Calu3 (cell line): ENCODE results near the gene GAA. TPM values are rescaled to one million over a fixed set of nuclear protein-coding genes. Genes with fewer than 3 reads are reported as not detected.

Experiments
- BruUV-seq: library from RNA; stranded (reverse); fragments of 400-500 nt; replicated peaks from 2 replicates; lab custom pipeline; 2021; lab: Mats Ljungman, UMichigan
- CTCF ChIA-PET: fragments of 300-600 bp; sonication (Branson Sonifier 250); formaldehyde crosslinking; loops from one replicate; lab custom pipeline; 2022; ENCODE audit warnings: antibody characterized with exemption; lab: Charles Lee
- DNase-seq: peaks from one replicate; pipeline ENCODE4 v3.0.0; 2022
- H3K27ac Mint-ChIP-seq: one replicate; pipeline ENCODE4 v1.8.0; 2022; ENCODE audit warnings: mixed read lengths; ENCODE audit not compliant: unreplicated experiment
- H3K27me3 Mint-ChIP-seq: one replicate; pipeline ENCODE4 v1.8.0; 2022; ENCODE audit warnings: mixed read lengths; ENCODE audit not compliant: unreplicated experiment
- H3K36me3 Mint-ChIP-seq: one replicate; pipeline ENCODE4 v1.8.0; 2022; ENCODE audit warnings: mild to moderate bottlenecking, moderate library complexity, mixed read lengths; ENCODE audit not compliant: insufficient read depth, unreplicated experiment
- H3K4me1 Mint-ChIP-seq: one replicate; pipeline ENCODE4 v1.8.0; 2022; ENCODE audit warnings: mild to moderate bottlenecking, low read depth, mixed read lengths; ENCODE audit not compliant: unreplicated experiment
- H3K4me3 Mint-ChIP-seq: one replicate; pipeline ENCODE4 v1.8.0; 2022; ENCODE audit warnings: mild to moderate bottlenecking, low read depth, moderate library complexity, mixed read lengths; ENCODE audit not compliant: unreplicated experiment
- H3K9me3 Mint-ChIP-seq: one replicate; pipeline ENCODE4 v1.8.0; 2022; ENCODE audit warnings: low read depth, mixed read lengths; ENCODE audit not compliant: unreplicated experiment
- CTCF ChIP-seq: fragments of 200-600 bp; IDR thresholded peaks from one replicate; pipeline ENCODE4 v1.8.0; 2022; ENCODE audit warnings: antibody characterized with exemption; ENCODE audit not compliant: unreplicated experiment
- intact Hi-C: fragments of 100-400 bp; cut with micrococcal nuclease; formaldehyde crosslinking; loops from one replicate; pipeline ENCODE4 v1.10.0; 2022; ENCODE audit not compliant: unreplicated experiment
- microRNA-seq: library from miRNA; unstranded; fragments of <30 nt; microRNA quantifications from one replicate; pipeline ENCODE4 v1.2.0, GENCODE V29; 2022
- total RNA-seq: library from RNA; stranded (reverse); gene quantifications from 2 replicates; pipeline ENCODE4 v1.2.3, GENCODE V29; 2022

The GAA gene
- total RNA-seq, 1 experiment from 2014 or later, result 73.1 TPM

- no peak overlapping the region for H3K4me3 Mint-ChIP-seq
- CTCF ChIA-PET, result no interaction called here
- TF ChIP-seq CTCF, result no peak
- no peaks in the 10 kb centered on the region for H3K9me3 Mint-ChIP-seq
- H3K27ac Mint-ChIP-seq, result no peak overlapping the region
- H3K27me3 Mint-ChIP-seq, result peaks cover 11% of the 10 kb centered on the region
- intact Hi-C loops, result no loop called here
- BruUV-seq, result no TSS peak
- H3K36me3 Mint-ChIP-seq, result peaks cover 16% of the 10 kb centered on the region
- peaks cover 27% of the 10 kb centered on the region for H3K4me1 Mint-ChIP-seq
- DNase-seq, result peak; percentile 24
Observed at GRCh38 chr17:80166446-80166845, 65.1 kb downstream of the GAA start.

- DNase-seq, result no peak
- no peak for TF ChIP-seq CTCF
Observed at GRCh38 chr17:80168371-80168770, 67.0 kb downstream of the GAA start.

GRCh38 chr17:80169107-80169506, 67.7 kb downstream of the GAA start:
- peaks cover 28% of the 10 kb centered on the region for H3K4me1 Mint-ChIP-seq
- no peak for DNase-seq
- intact Hi-C loops, result no loop called here
- H3K4me3 Mint-ChIP-seq, result peak overlapping the region; percentile 9
- peaks cover 16% of the 10 kb centered on the region for H3K36me3 Mint-ChIP-seq
- TF ChIP-seq CTCF, result no peak
- H3K27ac Mint-ChIP-seq, result peak overlapping the region; percentile 64
- CTCF ChIA-PET, result interaction anchor here (0.5 to 1.0 kb wide), 2 partner anchors 68 to 373 kb away, joined by 3 to 7 read pairs; partner anchors contain the start of gene GAA
- no peaks in the 10 kb centered on the region for H3K9me3 Mint-ChIP-seq
- no peaks in the 10 kb centered on the region for H3K27me3 Mint-ChIP-seq
- no TSS peak for BruUV-seq

More at GRCh38 chr17:80168371-80168770, 67.0 kb downstream of the GAA start:
- peak overlapping the region; percentile 9 for H3K4me3 Mint-ChIP-seq
- H3K27ac Mint-ChIP-seq, result peak overlapping the region; percentile 64
- H3K27me3 Mint-ChIP-seq, result no peaks in the 10 kb centered on the region
- intact Hi-C loops, result no loop called here
- no peaks in the 10 kb centered on the region for H3K9me3 Mint-ChIP-seq
- peaks cover 16% of the 10 kb centered on the region for H3K36me3 Mint-ChIP-seq
- H3K4me1 Mint-ChIP-seq, result peaks cover 28% of the 10 kb centered on the region
- no TSS peak for BruUV-seq
- CTCF ChIA-PET, result no interaction called here

Small RNA genes lying within 50 kb of the gene (microRNA-seq; reads per million reads assigned to microRNA genes)
- gene MIR1268B, result not detected

Other genes starting within 250 kb of the GAA start
- gene TBC1D16, start 65.7 kb upstream of the GAA start, total RNA-seq, result 31.2 and 35.9 TPM in 2 replicates
- 9.9 and 13.3 TPM in 2 replicates for gene CCDC40, start 64.9 kb upstream of the GAA start, total RNA-seq
- gene EIF4A3, start 45.5 kb downstream of the GAA start, total RNA-seq, result 124 and 125 TPM in 2 replicates
- gene CARD14, start 68.4 kb downstream of the GAA start, total RNA-seq, result 5.9 and 7.4 TPM in 2 replicates
- gene SGSH, start 118.8 kb downstream of the GAA start, total RNA-seq, result 32.2 and 50.3 TPM in 2 replicates
- 7.2 and 10.4 TPM in 2 replicates for gene SLC26A11, start 118.8 kb downstream of the GAA start, total RNA-seq
- 221 and 369 TPM in 2 replicates for gene RNF213, start 159.3 kb downstream of the GAA start, total RNA-seq